GM12865 (cell line): ENCODE results near the gene IGFL2.
"Not testable (repeated sequence)": the region's sequence is repeated elsewhere in the genome, so short reads cannot be mapped to it uniquely, and the experiment has no call there.

Source experiments
- DNase-seq: peaks from one replicate; pipeline ENCODE4 v3.0.0; 2010; ENCODE audit warnings: low read depth
- H3K4me3 ChIP-seq: 2 replicates; pipeline ENCODE4 v1.5.1; 2011; ENCODE audit warnings: mild to moderate bottlenecking, low read depth, low read length, control low read depth
- TF ChIP-seq, protein P1 (sequence below): IDR thresholded peaks from 2 replicates; pipeline ENCODE4 v1.5.1; 2011; ENCODE audit warnings: low read length, control low read depth, low read depth, inconsistent platforms; ENCODE audit not compliant: insufficient read depth; ENCODE audit errors: missing control alignments

The IGFL2 gene

DNA sequence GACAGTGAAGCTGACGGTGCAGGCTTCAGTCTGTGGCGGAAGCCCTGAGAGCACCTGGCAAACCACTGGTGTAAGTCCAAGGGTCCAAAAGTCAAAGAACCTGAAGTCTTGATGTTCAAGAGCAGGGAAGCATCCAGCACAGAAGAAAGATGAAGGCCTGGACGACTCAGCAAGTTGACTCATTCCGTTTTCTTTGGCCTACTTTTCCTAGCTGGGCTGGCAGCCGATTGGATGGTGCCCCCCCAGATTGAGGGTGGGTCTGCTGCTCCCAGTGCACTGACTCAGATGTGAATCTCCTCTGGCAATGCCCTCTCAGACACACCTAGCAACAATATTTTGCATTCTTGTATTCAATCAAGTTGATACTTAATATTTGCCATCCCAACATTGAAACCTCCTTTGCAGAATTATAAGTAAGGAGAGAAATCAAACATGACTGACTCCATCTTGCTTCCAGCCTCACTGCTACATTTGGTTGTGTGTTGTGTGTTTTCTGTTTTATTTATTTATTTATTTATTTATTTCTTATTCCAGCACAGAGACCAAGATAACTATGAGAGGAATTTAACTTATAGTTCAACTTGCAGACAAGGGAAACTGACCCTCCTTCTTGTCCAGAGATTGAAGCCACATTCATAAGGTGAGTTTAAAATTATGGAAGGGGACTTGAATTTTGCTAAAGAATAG, 32.8 kb downstream of the IGFL2 start:
- TF ChIP-seq, protein P1, sequence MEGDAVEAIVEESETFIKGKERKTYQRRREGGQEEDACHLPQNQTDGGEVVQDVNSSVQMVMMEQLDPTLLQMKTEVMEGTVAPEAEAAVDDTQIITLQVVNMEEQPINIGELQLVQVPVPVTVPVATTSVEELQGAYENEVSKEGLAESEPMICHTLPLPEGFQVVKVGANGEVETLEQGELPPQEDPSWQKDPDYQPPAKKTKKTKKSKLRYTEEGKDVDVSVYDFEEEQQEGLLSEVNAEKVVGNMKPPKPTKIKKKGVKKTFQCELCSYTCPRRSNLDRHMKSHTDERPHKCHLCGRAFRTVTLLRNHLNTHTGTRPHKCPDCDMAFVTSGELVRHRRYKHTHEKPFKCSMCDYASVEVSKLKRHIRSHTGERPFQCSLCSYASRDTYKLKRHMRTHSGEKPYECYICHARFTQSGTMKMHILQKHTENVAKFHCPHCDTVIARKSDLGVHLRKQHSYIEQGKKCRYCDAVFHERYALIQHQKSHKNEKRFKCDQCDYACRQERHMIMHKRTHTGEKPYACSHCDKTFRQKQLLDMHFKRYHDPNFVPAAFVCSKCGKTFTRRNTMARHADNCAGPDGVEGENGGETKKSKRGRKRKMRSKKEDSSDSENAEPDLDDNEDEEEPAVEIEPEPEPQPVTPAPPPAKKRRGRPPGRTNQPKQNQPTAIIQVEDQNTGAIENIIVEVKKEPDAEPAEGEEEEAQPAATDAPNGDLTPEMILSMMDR, result no peak
- no peak for DNase-seq
- no peak overlapping the region for H3K4me3 ChIP-seq

- H3K4me3 ChIP-seq, result no peak overlapping the region
These were observed 33.3 kb downstream of the IGFL2 start for GRCh38 chr19:46181388-46181779.

DNA sequence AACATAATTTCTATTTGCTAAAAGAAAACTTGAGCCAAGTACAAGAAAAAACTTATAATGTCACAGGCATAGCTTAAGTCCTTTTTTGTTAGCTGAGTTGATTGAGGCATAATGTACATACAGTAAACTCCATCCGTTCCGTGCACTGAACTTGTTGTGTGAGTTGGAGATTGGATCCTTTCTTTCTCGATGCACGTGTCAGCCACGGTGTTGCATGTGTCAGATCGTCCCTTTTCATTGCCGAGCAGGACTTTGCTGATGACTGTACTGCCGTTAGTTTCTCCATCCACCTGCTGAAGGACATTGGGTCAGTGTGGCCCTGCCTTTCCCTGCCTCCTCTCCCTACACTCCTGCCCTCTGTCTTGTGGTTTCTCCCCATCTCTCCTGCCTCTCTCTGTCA, 34.4 kb downstream of the IGFL2 start:
- TF ChIP-seq, protein P1, result no peak
- no peak overlapping the region for H3K4me3 ChIP-seq
- DNase-seq, result no peak

More at GRCh38 chr19:46181388-46181779, 33.3 kb downstream of the IGFL2 start:
- TF ChIP-seq, protein P1, result no peak
- no peak for DNase-seq

- H3K4me3 ChIP-seq, DNase-seq: not testable (repeated sequence)
These were observed 37.0 kb downstream of the IGFL2 start for GRCh38 chr19:46184775-46185710.

DNA sequence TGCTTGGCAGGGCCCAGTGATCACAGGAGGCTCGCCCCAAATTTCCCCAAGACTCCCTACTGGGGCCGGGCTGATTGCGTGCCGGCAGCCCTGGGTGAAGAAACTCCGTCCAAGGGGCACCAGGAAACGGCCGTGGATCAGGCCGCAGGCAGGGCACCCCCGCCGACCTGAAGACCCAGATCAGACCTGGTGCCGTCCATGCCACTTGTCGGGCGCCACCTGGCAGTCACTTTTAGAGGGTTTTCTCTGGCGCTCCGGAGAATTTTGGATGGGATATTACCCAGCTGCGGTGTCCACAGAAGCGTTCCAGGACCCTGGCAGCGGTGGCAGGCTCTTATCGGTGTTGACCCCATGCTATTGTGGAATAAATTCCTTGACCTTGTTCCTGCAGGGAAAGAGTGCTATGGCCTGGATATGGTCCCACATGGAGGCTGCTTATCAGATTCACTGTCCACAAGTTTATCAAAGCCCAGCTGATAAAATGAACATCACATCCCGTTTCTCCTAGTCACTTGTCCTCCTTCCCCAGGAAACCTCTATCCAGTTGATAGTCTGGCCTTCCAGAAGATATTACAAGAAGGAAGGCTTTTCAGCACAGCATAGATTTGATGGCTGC, 38.2 kb downstream of the IGFL2 start:
- TF ChIP-seq, protein P1, result no peak
- no peak overlapping the region for H3K4me3 ChIP-seq

GRCh38 chr19:46186717-46187101, 38.7 kb downstream of the IGFL2 start:
- no peak for DNase-seq
- no peak overlapping the region for H3K4me3 ChIP-seq
- TF ChIP-seq, protein P1, result no peak

More for the DNA sequence above, 38.2 kb downstream of the IGFL2 start:
- no peak for DNase-seq
